ENCODE measurements around the gene LAMTOR3. TPM values are rescaled to one million over a fixed set of nuclear protein-coding genes. Genes with fewer than 3 reads are reported as not detected.
A peak's percentile ranks its signal among the peaks of the same experiment; 100 is the strongest.

LAMTOR3 gene
- total and polyA plus RNA-seq, 9 of the 15 experiments (the other 6 are each of a cell fraction or from before 2014, with no cell fraction given): 17.9 to 146 (median 59.4) TPM

GRCh38 chr4:99894161-99894997 lies at the start of gene LAMTOR3 (continued):
- no peak for TF ChIP-seq ZBTB2 (IDR thresholded peaks at IDR 0.05)
- TF ChIP-seq CHD2 (IDR thresholded peaks at IDR 0.05; ENCODE audit: low read depth, low read length): no peak
- no peak for TF ChIP-seq SMARCE1 (IDR thresholded peaks at IDR 0.05)
- TF ChIP-seq CREM (IDR thresholded peaks at IDR 0.05; ENCODE audit: low read depth): peak; percentile 97
- peak; percentile 38; the same call in 1 of the 2 replicates for TF ChIP-seq CBFA2T2 (conservative IDR thresholded peaks at IDR 0.05)
- no peak for TF ChIP-seq MCM2 (IDR thresholded peaks at IDR 0.05; ENCODE audit: low read depth)
- TF ChIP-seq HDGF (IDR thresholded peaks at IDR 0.05): no peak
- no peak for TF ChIP-seq EGR1 (conservative IDR thresholded peaks at IDR 0.05)
- no peak for TF ChIP-seq THRA (IDR thresholded peaks at IDR 0.05)
- TF ChIP-seq LCOR (CRISPR knock-in tag; IDR thresholded peaks at IDR 0.05): 0 out of 2 replicates have a peak, but pooled peaks have one; percentile 59
- no peak for TF ChIP-seq BRF1 (IDR thresholded peaks at IDR 0.05; ENCODE audit: borderline replicate concordance, extremely low read depth, insufficient read length)
- no peak for TF ChIP-seq ZNF316 (IDR thresholded peaks at IDR 0.05)
- TF ChIP-seq ETS1 (conservative IDR thresholded peaks at IDR 0.05; ENCODE audit: control insufficient read depth, low read depth, low read length): peak; percentile 72; the same call in 1 of the 2 replicates
- no peak for TF ChIP-seq HMG20A (CRISPR knock-in tag; conservative IDR thresholded peaks at IDR 0.05)
- no peak for TF ChIP-seq ETS2 (tag; IDR thresholded peaks at IDR 0.05; ENCODE audit: borderline replicate concordance, poor library complexity, severe bottlenecking)
- TF ChIP-seq ZNF583 (CRISPR knock-in tag; IDR thresholded peaks at IDR 0.05): no peak
